K562 (cell line): ENCODE results near the gene IL6R. TPM values are rescaled to one million over a fixed set of nuclear protein-coding genes. Genes with fewer than 3 reads are reported as not detected.

Experiments used
- CEBPG ChIP-seq, 3 experiments: fragments of 200-800 bp in 1 of 3; sonication (Bioruptor generic) in 1 of 3; sonication (generic) in 1 of 3; formaldehyde crosslinking in 1 of 3; IDR thresholded peaks in 2 of 3; conservative IDR thresholded peaks in 1 of 3; 2 replicates each; pipeline versions ENCODE4 v1.6.1 to v1.8.0; 2016 to 2022; ENCODE audit warnings: missing compliant biosample characterization in 2 of 3, missing genetic modification characterization in 2 of 3, mild to moderate bottlenecking in 1 of 3, missing genetic modification reagents in 1 of 3
- HDAC3 ChIP-seq: fragments of 450-650 bp; IDR thresholded peaks from 2 replicates; pipeline ENCODE4 v1.6.1; 2018; ENCODE audit warnings: borderline replicate concordance, mild to moderate bottlenecking, moderate library complexity; ENCODE audit not compliant: partially characterized antibody
- HLTF ChIP-seq: fragments of 450-650 bp; IDR thresholded peaks from 2 replicates; pipeline ENCODE4 v1.6.1; 2016
- HMG20B ChIP-seq: fragments of 250-450 bp; sonication (Bioruptor Pico); IDR thresholded peaks from 2 replicates; pipeline ENCODE4 v1.5.0; 2021; ENCODE audit warnings: mild to moderate bottlenecking
- KDM4B ChIP-seq, 2 experiments: fragments of 450-650 bp in 1 of 2; sonication (generic) in 1 of 2; IDR thresholded peaks; 2 replicates each; pipeline ENCODE4 v1.6.1; 2016 to 2017; ENCODE audit warnings: borderline replicate concordance in 2 of 2, antibody characterized with exemption in 1 of 2, low read depth in 1 of 2, mild to moderate bottlenecking in 1 of 2
- KLF16 ChIP-seq: IDR thresholded peaks from 2 replicates; pipeline ENCODE4 v1.6.1; 2016; ENCODE audit warnings: antibody characterized with exemption
- MEF2D ChIP-seq: conservative IDR thresholded peaks from 2 replicates; pipeline ENCODE4 v1.6.1; 2016; ENCODE audit warnings: low read depth, missing genetic modification characterization, missing compliant biosample characterization
- MYC ChIP-seq, 2 experiments: fragments of 250-450 bp in 1 of 2; sonication (Bioruptor Pico) in 1 of 2; IDR thresholded peaks; 2 replicates each; pipeline versions ENCODE4 v1.5.1 to v1.6.1; 2012 to 2021; ENCODE audit warnings: low read depth in 2 of 2, borderline replicate concordance in 1 of 2, improper control_type of control experiment in 1 of 2, low read length in 1 of 2, mild to moderate bottlenecking in 1 of 2, moderate library complexity in 1 of 2
- PURB ChIP-seq: sonication (generic); formaldehyde crosslinking; IDR thresholded peaks from 2 replicates; pipeline ENCODE4 v1.9.0; 2021; ENCODE audit warnings: low read depth, mild to moderate bottlenecking, missing genetic modification reagents
- RUNX1 ChIP-seq: sonication (generic); IDR thresholded peaks from 2 replicates; pipeline ENCODE4 v1.6.1; 2016; ENCODE audit warnings: antibody characterized with exemption, low read depth
- SP1 ChIP-seq: sonication (generic); formaldehyde crosslinking; IDR thresholded peaks from 2 replicates; pipeline ENCODE4 v1.8.1; 2022; ENCODE audit warnings: mild to moderate bottlenecking, missing genetic modification reagents
- SUPT5H ChIP-seq: fragments of 450-650 bp; IDR thresholded peaks from 2 replicates; pipeline ENCODE4 v1.6.1; 2016
- TFAM ChIP-seq: fragments of 250-450 bp; sonication (Bioruptor Pico); conservative IDR thresholded peaks from 2 replicates; pipeline ENCODE4 v1.5.0; 2021; ENCODE audit warnings: mild to moderate bottlenecking, moderate library complexity
- ZKSCAN3 ChIP-seq: fragments of 250-450 bp; sonication (Bioruptor Pico); IDR thresholded peaks from 2 replicates; pipeline ENCODE4 v1.4.0; 2020
- ZNF124 ChIP-seq: sonication (generic); formaldehyde crosslinking; IDR thresholded peaks from 2 replicates; pipeline ENCODE4 v1.8.1; 2022; ENCODE audit warnings: missing genetic modification reagents
- ZNF224 ChIP-seq: sonication (generic); formaldehyde crosslinking; IDR thresholded peaks from 2 replicates; pipeline ENCODE4 v1.8.0; 2022; ENCODE audit warnings: mild to moderate bottlenecking, missing genetic modification reagents
- ZNF232 ChIP-seq: sonication (generic); formaldehyde crosslinking; IDR thresholded peaks from 2 replicates; pipeline ENCODE4 v1.8.0; 2022; ENCODE audit warnings: mild to moderate bottlenecking, missing genetic modification reagents
- polyA plus RNA-seq, 8 experiments: library from polyadenylated mRNA; depleted of rRNA in 4 of 8; stranded (reverse) in 5 of 8; unstranded in 3 of 8; fragments of >200 nt; fragmentation: Nextera tagmentation in 2 of 8; fragmentation: Illumina TruSeq in 1 of 8; extraction: Ambion mirVana in 2 of 8; extraction: Trizol in 1 of 8; gene quantifications; 2 replicates each; pipeline versions ENCODE4 v1.2.1 to v1.2.3, GENCODE V29; 2011 to 2014; ENCODE audit warnings: inconsistent platforms in 1 of 8, missing spikeins in 1 of 8
- total RNA-seq, 7 experiments: library from RNA; depleted of rRNA in 6 of 7; stranded (reverse); fragments of >200 nt in 6 of 7; fragmentation: Illumina TruSeq in 2 of 7; extraction: Trizol in 2 of 7; gene quantifications; 2 replicates each; pipeline versions ENCODE4 v1.2.1 to v1.2.3, GENCODE V29; 2011 to 2021; ENCODE audit warnings: low replicate concordance in 1 of 7
- TF ChIP-seq, protein P1 (sequence below): fragments of 250-450 bp; sonication (Bioruptor Pico); IDR thresholded peaks from 2 replicates; pipeline ENCODE4 v1.6.1; 2021; ENCODE audit warnings: mild to moderate bottlenecking
- TF ChIP-seq, protein P2 (sequence below): IDR thresholded peaks from 3 replicates; pipeline ENCODE4 v1.6.1; 2011; ENCODE audit warnings: borderline replicate concordance, mild to moderate bottlenecking, moderate library complexity; ENCODE audit not compliant: insufficient read length; ENCODE audit errors: extremely low read depth
- TF ChIP-seq, protein P3 (sequence below), 2 experiments: IDR thresholded peaks; 2 replicates each; pipeline ENCODE4 v1.6.1; 2012; ENCODE audit warnings: improper control_type of control experiment in 2 of 2, low read depth in 2 of 2, low read length in 2 of 2, borderline replicate concordance in 1 of 2
- TF ChIP-seq, protein P4 (sequence below): sonication (generic); formaldehyde crosslinking; IDR thresholded peaks from 2 replicates; pipeline ENCODE4 v1.8.0; 2022; ENCODE audit warnings: mild to moderate bottlenecking, low read depth, missing genetic modification reagents

IL6R gene
- total and polyA plus RNA-seq, 9 of the 15 experiments (the other 6 are each of a cell fraction or from before 2014, with no cell fraction given) = 0.05 to 1.1 (median 0.11) TPM; not detected in 2

DNA sequence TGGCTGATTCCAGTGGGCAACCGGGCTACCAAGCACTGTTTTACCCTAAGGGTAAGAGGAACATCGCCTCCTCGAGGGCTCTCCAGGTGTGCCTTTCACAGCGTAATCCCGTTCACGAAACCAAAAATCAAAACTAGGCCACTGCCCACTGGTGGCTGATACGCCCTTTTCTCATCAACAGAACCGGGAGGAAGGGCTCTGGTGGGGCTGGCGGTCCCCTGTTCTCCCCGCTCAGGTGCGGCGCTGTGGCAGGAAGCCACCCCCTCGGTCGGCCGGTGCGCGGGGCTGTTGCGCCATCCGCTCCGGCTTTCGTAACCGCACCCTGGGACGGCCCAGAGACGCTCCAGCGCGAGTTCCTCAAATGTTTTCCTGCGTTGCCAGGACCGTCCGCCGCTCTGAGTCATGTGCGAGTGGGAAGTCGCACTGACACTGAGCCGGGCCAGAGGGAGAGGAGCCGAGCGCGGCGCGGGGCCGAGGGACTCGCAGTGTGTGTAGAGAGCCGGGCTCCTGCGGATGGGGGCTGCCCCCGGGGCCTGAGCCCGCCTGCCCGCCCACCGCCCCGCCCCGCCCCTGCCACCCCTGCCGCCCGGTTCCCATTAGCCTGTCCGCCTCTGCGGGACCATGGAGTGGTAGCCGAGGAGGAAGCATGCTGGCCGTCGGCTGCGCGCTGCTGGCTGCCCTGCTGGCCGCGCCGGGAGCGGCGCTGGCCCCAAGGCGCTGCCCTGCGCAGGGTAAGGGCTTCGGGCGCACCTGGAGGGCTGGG is at the start of gene IL6R (continued):
- TF ChIP-seq, protein P1, sequence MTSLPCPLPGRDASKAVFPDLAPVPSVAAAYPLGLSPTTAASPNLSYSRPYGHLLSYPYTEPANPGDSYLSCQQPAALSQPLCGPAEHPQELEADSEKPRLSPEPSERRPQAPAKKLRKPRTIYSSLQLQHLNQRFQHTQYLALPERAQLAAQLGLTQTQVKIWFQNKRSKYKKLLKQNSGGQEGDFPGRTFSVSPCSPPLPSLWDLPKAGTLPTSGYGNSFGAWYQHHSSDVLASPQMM = no peak
- TF ChIP-seq TFAM (CRISPR knock-in tag) (no peak), HDAC3 (no peak), HLTF (no peak), KLF16 (no peak), CEBPG (CRISPR knock-in tag; IDR thresholded peaks at IDR 0.05) (peak; percentile 94), CEBPG (tag; conservative IDR thresholded peaks at IDR 0.05 in 1 of 2, IDR thresholded peaks at IDR 0.05 in 1 of 2) (peak; percentile 95 to 98), ZNF124 (no peak), ZNF232 (CRISPR knock-in tag) (no peak), ZNF224 (CRISPR knock-in tag) (no peak), PURB (no peak), MEF2D (tag) (no peak), RUNX1 (no peak), SUPT5H (no peak), HMG20B (CRISPR knock-in tag) (no peak), ZKSCAN3 (no peak), SP1 (CRISPR knock-in tag) (0 out of 2 replicates have a peak, but pooled peaks have one; percentile 39), KDM4B (IDR thresholded peaks at IDR 0.05; ENCODE audit: borderline replicate concordance in 2 of 2, low read depth in 1 of 2) (no peak), MYC (IDR thresholded peaks at IDR 0.05; ENCODE audit: low read depth, low read length) (peak; percentile 52), MYC (CRISPR knock-in tag; IDR thresholded peaks at IDR 0.05; ENCODE audit: borderline replicate concordance, low read depth) (no peak)
- TF ChIP-seq, protein P2, sequence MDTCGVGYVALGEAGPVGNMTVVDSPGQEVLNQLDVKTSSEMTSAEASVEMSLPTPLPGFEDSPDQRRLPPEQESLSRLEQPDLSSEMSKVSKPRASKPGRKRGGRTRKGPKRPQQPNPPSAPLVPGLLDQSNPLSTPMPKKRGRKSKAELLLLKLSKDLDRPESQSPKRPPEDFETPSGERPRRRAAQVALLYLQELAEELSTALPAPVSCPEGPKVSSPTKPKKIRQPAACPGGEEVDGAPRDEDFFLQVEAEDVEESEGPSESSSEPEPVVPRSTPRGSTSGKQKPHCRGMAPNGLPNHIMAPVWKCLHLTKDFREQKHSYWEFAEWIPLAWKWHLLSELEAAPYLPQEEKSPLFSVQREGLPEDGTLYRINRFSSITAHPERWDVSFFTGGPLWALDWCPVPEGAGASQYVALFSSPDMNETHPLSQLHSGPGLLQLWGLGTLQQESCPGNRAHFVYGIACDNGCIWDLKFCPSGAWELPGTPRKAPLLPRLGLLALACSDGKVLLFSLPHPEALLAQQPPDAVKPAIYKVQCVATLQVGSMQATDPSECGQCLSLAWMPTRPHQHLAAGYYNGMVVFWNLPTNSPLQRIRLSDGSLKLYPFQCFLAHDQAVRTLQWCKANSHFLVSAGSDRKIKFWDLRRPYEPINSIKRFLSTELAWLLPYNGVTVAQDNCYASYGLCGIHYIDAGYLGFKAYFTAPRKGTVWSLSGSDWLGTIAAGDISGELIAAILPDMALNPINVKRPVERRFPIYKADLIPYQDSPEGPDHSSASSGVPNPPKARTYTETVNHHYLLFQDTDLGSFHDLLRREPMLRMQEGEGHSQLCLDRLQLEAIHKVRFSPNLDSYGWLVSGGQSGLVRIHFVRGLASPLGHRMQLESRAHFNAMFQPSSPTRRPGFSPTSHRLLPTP = no peak
- TF ChIP-seq, protein P3, sequence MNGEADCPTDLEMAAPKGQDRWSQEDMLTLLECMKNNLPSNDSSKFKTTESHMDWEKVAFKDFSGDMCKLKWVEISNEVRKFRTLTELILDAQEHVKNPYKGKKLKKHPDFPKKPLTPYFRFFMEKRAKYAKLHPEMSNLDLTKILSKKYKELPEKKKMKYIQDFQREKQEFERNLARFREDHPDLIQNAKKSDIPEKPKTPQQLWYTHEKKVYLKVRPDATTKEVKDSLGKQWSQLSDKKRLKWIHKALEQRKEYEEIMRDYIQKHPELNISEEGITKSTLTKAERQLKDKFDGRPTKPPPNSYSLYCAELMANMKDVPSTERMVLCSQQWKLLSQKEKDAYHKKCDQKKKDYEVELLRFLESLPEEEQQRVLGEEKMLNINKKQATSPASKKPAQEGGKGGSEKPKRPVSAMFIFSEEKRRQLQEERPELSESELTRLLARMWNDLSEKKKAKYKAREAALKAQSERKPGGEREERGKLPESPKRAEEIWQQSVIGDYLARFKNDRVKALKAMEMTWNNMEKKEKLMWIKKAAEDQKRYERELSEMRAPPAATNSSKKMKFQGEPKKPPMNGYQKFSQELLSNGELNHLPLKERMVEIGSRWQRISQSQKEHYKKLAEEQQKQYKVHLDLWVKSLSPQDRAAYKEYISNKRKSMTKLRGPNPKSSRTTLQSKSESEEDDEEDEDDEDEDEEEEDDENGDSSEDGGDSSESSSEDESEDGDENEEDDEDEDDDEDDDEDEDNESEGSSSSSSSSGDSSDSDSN (IDR thresholded peaks at IDR 0.05; ENCODE audit: borderline replicate concordance in 1 of 2, low read depth in 2 of 2, low read length in 2 of 2) = peak; percentile 81 to 91; a peak in 2 of 4 replicates
- TF ChIP-seq, protein P4, sequence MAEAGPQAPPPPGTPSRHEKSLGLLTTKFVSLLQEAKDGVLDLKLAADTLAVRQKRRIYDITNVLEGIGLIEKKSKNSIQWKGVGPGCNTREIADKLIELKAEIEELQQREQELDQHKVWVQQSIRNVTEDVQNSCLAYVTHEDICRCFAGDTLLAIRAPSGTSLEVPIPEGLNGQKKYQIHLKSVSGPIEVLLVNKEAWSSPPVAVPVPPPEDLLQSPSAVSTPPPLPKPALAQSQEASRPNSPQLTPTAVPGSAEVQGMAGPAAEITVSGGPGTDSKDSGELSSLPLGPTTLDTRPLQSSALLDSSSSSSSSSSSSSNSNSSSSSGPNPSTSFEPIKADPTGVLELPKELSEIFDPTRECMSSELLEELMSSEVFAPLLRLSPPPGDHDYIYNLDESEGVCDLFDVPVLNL (CRISPR knock-in tag) = no peak
